WTC11 (cell line): Measurements from ENCODE around the gene ST13. TPM values are rescaled to one million over a fixed set of nuclear protein-coding genes. Genes with fewer than 3 reads are reported as not detected.
A peak's percentile ranks its signal among the peaks of the same experiment; 100 is the strongest.

Experiments used
- ATAC-seq: fragments of 200-7000 bp; cut with Tn5 transposase; 2 replicates; pipeline ENCODE4 v1.10.0; 2021; ENCODE audit warnings: mild to moderate bottlenecking, moderate library complexity
- CTCF ChIA-PET: fragments of 300-600 bp; sonication (Branson Sonifier 250); formaldehyde crosslinking; loops from one replicate; lab custom pipeline; 2021; ENCODE audit warnings: antibody characterized with exemption; lab: Charles Lee
- POLR2A ChIA-PET: fragments of 350-600 bp; sonication (Branson Sonifier 250); formaldehyde crosslinking; loops from one replicate; lab custom pipeline; 2021; ENCODE audit warnings: antibody characterized with exemption; lab: Charles Lee
- DNase-seq: peaks from one replicate; pipeline ENCODE4 v3.0.0; 2021; ENCODE audit warnings: low spot score
- H3K27ac Mint-ChIP-seq: 2 replicates; pipeline ENCODE4 v1.8.0; 2021; ENCODE audit warnings: mixed read lengths
- H3K27me3 Mint-ChIP-seq: 2 replicates; pipeline ENCODE4 v1.8.0; 2021; ENCODE audit warnings: low read depth, mild to moderate bottlenecking, moderate library complexity, mixed read lengths
- H3K36me3 Mint-ChIP-seq: 2 replicates; pipeline ENCODE4 v1.8.0; 2021; ENCODE audit warnings: mixed read lengths
- H3K4me1 Mint-ChIP-seq: 2 replicates; pipeline ENCODE4 v1.8.0; 2022; ENCODE audit warnings: mixed read lengths
- H3K4me3 Mint-ChIP-seq: 2 replicates; pipeline ENCODE4 v1.8.0; 2021; ENCODE audit warnings: mild to moderate bottlenecking, moderate library complexity, mixed read lengths
- H3K9me3 Mint-ChIP-seq: 2 replicates; pipeline ENCODE4 v1.8.0; 2021; ENCODE audit warnings: mixed read lengths
- ATF1 ChIP-seq: sonication (generic); formaldehyde crosslinking; IDR thresholded peaks from 2 replicates; pipeline ENCODE4 v1.8.1; 2023; ENCODE audit warnings: mild to moderate bottlenecking, moderate library complexity, missing genetic modification reagents
- CREB1 ChIP-seq: sonication (generic); formaldehyde crosslinking; IDR thresholded peaks from 2 replicates; pipeline ENCODE4 v1.8.0; 2023; ENCODE audit warnings: mild to moderate bottlenecking, missing genetic modification reagents
- E2F1 ChIP-seq: sonication (generic); formaldehyde crosslinking; IDR thresholded peaks from 2 replicates; pipeline ENCODE4 v1.8.0; 2022; ENCODE audit warnings: mild to moderate bottlenecking, missing genetic modification reagents
- FOXP1 ChIP-seq: sonication (generic); formaldehyde crosslinking; IDR thresholded peaks from 2 replicates; pipeline ENCODE4 v1.8.0; 2022; ENCODE audit warnings: missing genetic modification reagents, mild to moderate bottlenecking, moderate library complexity, borderline replicate concordance
- GRHL2 ChIP-seq: fragments of 250-450 bp; sonication (Bioruptor Pico); IDR thresholded peaks from 2 replicates; pipeline ENCODE4 v1.8.0; 2022; ENCODE audit warnings: mild to moderate bottlenecking, moderate library complexity; ENCODE audit not compliant: insufficient replicate concordance, severe bottlenecking
- IRF2 ChIP-seq: sonication (generic); formaldehyde crosslinking; IDR thresholded peaks from 2 replicates; pipeline ENCODE4 v1.8.0; 2022; ENCODE audit warnings: low read depth, missing genetic modification reagents, borderline replicate concordance
- JUN ChIP-seq: sonication (generic); formaldehyde crosslinking; IDR thresholded peaks from 2 replicates; pipeline ENCODE4 v1.8.0; 2023; ENCODE audit warnings: mild to moderate bottlenecking, missing genetic modification reagents
- KAT7 ChIP-seq: sonication (generic); formaldehyde crosslinking; IDR thresholded peaks from 2 replicates; pipeline ENCODE4 v1.8.1; 2023; ENCODE audit warnings: missing genetic modification reagents, mild to moderate bottlenecking, borderline replicate concordance
- PREB ChIP-seq: sonication (generic); formaldehyde crosslinking; IDR thresholded peaks from 2 replicates; pipeline ENCODE4 v1.8.1; 2022; ENCODE audit warnings: mild to moderate bottlenecking, missing genetic modification reagents, moderate library complexity, borderline replicate concordance
- RELA ChIP-seq: sonication (generic); formaldehyde crosslinking; IDR thresholded peaks from 2 replicates; pipeline ENCODE4 v1.8.1; 2022; ENCODE audit warnings: missing genetic modification reagents, mild to moderate bottlenecking, borderline replicate concordance
- RORB ChIP-seq: fragments of 250-450 bp; sonication (Bioruptor Pico); IDR thresholded peaks from 2 replicates; pipeline ENCODE4 v1.9.0; 2021; ENCODE audit warnings: mild to moderate bottlenecking
- SMAD4 ChIP-seq: sonication (generic); formaldehyde crosslinking; IDR thresholded peaks from 2 replicates; pipeline ENCODE4 v1.8.0; 2022; ENCODE audit warnings: mild to moderate bottlenecking, missing genetic modification reagents
- SOX15 ChIP-seq: fragments of 250-450 bp; sonication (Bioruptor Pico); IDR thresholded peaks from 2 replicates; pipeline ENCODE4 v1.9.0; 2021; ENCODE audit warnings: mild to moderate bottlenecking
- TP53 ChIP-seq: sonication (generic); formaldehyde crosslinking; IDR thresholded peaks from 2 replicates; pipeline ENCODE4 v1.8.1; 2023; ENCODE audit warnings: mild to moderate bottlenecking, missing genetic modification reagents
- USF2 ChIP-seq: sonication (generic); formaldehyde crosslinking; IDR thresholded peaks from 2 replicates; pipeline ENCODE4 v1.8.1; 2023; ENCODE audit warnings: mild to moderate bottlenecking, missing genetic modification reagents, moderate library complexity
- ZNF121 ChIP-seq: sonication (generic); formaldehyde crosslinking; IDR thresholded peaks from 2 replicates; pipeline ENCODE4 v1.8.0; 2023; ENCODE audit warnings: missing genetic modification reagents
- ZNF138 ChIP-seq: sonication (generic); formaldehyde crosslinking; conservative IDR thresholded peaks from 2 replicates; pipeline ENCODE4 v1.8.1; 2022; ENCODE audit warnings: mild to moderate bottlenecking, moderate library complexity, missing genetic modification reagents
- ZNF219 ChIP-seq: sonication (generic); formaldehyde crosslinking; IDR thresholded peaks from 2 replicates; pipeline ENCODE4 v1.8.0; 2023; ENCODE audit warnings: missing genetic modification reagents, mild to moderate bottlenecking, borderline replicate concordance
- ZNF263 ChIP-seq: sonication (generic); formaldehyde crosslinking; IDR thresholded peaks from 2 replicates; pipeline ENCODE4 v1.8.1; 2022; ENCODE audit warnings: low read depth, mild to moderate bottlenecking, moderate library complexity, missing genetic modification reagents
- ZNF423 ChIP-seq: fragments of 250-450 bp; sonication (Bioruptor Pico); IDR thresholded peaks from 2 replicates; pipeline ENCODE4 v2.1.2; 2022; ENCODE audit warnings: mild to moderate bottlenecking, moderate library complexity
- ZNF671 ChIP-seq: fragments of 250-450 bp; sonication (Bioruptor Pico); IDR thresholded peaks from 2 replicates; pipeline ENCODE4 v1.8.0; 2021; ENCODE audit warnings: mild to moderate bottlenecking
- ZSCAN18 ChIP-seq: fragments of 250-450 bp; sonication (Bioruptor Pico); IDR thresholded peaks from 2 replicates; pipeline ENCODE4 v2.1.2; 2022; ENCODE audit warnings: mild to moderate bottlenecking, moderate library complexity
- total RNA-seq: library from RNA; stranded (reverse); gene quantifications from 3 replicates; pipeline ENCODE4 v1.2.3, GENCODE V29; 2021
- TF ChIP-seq, protein P1 (sequence below): fragments of 250-450 bp; sonication (Bioruptor Pico); IDR thresholded peaks from 2 replicates; pipeline ENCODE4 v1.8.0; 2021; ENCODE audit warnings: mild to moderate bottlenecking

Gene ST13
- total RNA-seq, 1 experiment from 2014 or later, result 289 TPM

DNA sequence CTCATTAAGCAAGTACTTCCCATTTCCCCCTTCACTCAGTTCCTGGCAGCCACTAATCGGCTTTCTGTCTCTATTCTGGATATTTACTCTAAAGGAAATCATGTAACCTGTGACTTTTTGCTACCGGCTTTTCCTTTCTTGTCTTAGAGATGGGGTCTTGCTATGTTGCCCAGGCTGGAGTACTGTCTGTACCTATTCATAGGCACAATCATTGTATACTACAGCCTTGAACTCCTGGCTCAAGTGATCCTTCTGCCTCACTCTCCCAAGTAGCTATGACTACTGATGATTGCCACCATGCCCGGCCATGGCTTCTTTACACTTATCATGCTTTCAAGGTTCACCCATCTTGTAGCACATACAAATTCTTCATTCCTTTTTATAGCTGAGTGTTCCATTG, 49.7 kb downstream of the ST13 start:
- TF ChIP-seq ZNF121 (CRISPR knock-in tag) (peak; percentile 56; the same call in 1 of the 2 replicates), ZNF138 (no peak)
- ChIA-PET POLR2A (no interaction called here), CTCF (no interaction called here)
- Mint-ChIP-seq H3K9me3 (no peaks in the 10 kb centered on the region), H3K27ac (no peak overlapping the region), H3K4me1 (0 out of 2 replicates have a peak, but pooled peaks cover 4% of the 10 kb centered on the region), H3K4me3 (no peak overlapping the region), H3K36me3 (no peaks in the 10 kb centered on the region), H3K27me3 (no peaks in the 10 kb centered on the region)
- no peak for DNase-seq
- no peak for ATAC-seq

DNA sequence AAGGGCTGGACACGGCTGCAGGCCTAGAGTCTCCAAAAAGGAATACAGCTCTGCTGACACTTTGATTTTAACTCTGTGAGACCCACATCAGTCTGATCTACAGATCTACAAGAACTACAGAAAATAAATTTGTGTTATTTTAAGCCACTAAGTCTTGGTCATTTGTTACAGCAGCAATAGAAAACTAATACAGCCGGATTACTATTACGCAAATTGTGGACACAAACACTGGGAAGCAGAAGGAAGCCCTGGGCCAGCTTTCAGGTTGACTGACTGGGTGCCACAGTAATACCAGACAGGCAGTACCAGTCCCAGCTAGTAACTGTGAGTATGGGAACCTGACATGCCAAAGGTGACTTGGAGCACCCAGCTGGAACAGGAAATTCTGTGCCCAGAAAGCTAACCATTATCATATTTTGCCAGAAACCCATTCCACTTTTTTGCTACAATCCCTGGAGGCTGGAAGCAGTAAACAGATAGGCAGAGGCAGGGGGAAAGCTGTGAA, 50.7 kb downstream of the ST13 start:
- POLR2A ChIA-PET, result interaction anchor here (0.5 kb wide), 1 partner anchor 715 kb away, joined by 3 read pairs; no protein-coding TSS in a partner anchor
- no peaks in the 10 kb centered on the region for H3K27me3 Mint-ChIP-seq
- no peaks in the 10 kb centered on the region for H3K9me3 Mint-ChIP-seq
- H3K27ac Mint-ChIP-seq, result peak overlapping the region; percentile 78; the same call in 1 of the 2 replicates
- H3K4me3 Mint-ChIP-seq, result no peak overlapping the region
- CTCF ChIA-PET, result interaction anchor here (0.6 to 1.3 kb wide), 3 partner anchors 93 to 159 kb away, joined by 3 to 5 read pairs (median 3); no protein-coding TSS in a partner anchor
- no peak for TF ChIP-seq USF2 (CRISPR knock-in tag)
- no peak for TF ChIP-seq RORB (CRISPR knock-in tag)
- no peak for TF ChIP-seq IRF2 (CRISPR knock-in tag)
- TF ChIP-seq SOX15 (CRISPR knock-in tag), result no peak
- no peak for TF ChIP-seq ATF1
- no peak for TF ChIP-seq ZNF423
- no peaks in the 10 kb centered on the region for H3K36me3 Mint-ChIP-seq
- 0 out of 2 replicates have a peak, but pooled peaks cover 4% of the 10 kb centered on the region for H3K4me1 Mint-ChIP-seq
- ATAC-seq, result no peak
- DNase-seq, result no peak

DNA sequence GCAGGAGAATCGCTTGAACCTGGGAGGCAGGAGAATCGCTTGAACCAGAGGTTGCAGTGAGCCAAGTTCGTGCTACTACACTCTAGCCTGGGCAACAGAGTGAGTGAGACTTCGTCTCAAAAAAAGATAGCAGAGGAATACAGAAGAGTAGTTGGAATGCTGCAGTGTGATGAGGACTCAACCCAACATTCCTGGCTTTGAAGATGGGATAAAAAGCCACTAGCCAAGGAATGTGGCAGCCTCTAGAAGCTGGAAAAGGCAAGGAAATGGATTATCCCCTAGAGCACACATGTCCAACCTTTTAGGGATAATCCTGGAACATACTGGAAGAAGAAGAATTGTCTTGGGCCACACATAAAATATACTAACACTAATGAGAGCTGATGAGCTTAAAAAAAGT, 51.2 kb downstream of the ST13 start:
- no peak for DNase-seq
- ChIA-PET POLR2A (interaction anchor here (0.5 kb wide), 1 partner anchor 716 kb away, joined by 3 read pairs; no protein-coding TSS in a partner anchor), CTCF (interaction anchor here (1.2 to 1.3 kb wide), 2 partner anchors 94 to 123 kb away, joined by 3 to 5 read pairs; no protein-coding TSS in a partner anchor)
- no peaks in the 10 kb centered on the region for H3K27me3 Mint-ChIP-seq
- no peaks in the 10 kb centered on the region for H3K36me3 Mint-ChIP-seq
- no peak overlapping the region for H3K4me3 Mint-ChIP-seq
- 0 out of 2 replicates have a peak, but pooled peaks cover 4% of the 10 kb centered on the region for H3K4me1 Mint-ChIP-seq
- H3K9me3 Mint-ChIP-seq, result no peaks in the 10 kb centered on the region
- peak overlapping the region; percentile 78 for H3K27ac Mint-ChIP-seq
- no peak for ATAC-seq
- no peak for TF ChIP-seq GRHL2 (CRISPR knock-in tag)
- TF ChIP-seq KAT7 (CRISPR knock-in tag), result no peak
- no peak for TF ChIP-seq TP53 (CRISPR knock-in tag)
- TF ChIP-seq JUN (CRISPR knock-in tag), result no peak
- no peak for TF ChIP-seq ZNF263
- no peak for TF ChIP-seq ZNF423
- no peak for TF ChIP-seq CREB1 (CRISPR knock-in tag)
- no peak for TF ChIP-seq ATF1
- TF ChIP-seq RELA, result no peak
- TF ChIP-seq, protein P1, sequence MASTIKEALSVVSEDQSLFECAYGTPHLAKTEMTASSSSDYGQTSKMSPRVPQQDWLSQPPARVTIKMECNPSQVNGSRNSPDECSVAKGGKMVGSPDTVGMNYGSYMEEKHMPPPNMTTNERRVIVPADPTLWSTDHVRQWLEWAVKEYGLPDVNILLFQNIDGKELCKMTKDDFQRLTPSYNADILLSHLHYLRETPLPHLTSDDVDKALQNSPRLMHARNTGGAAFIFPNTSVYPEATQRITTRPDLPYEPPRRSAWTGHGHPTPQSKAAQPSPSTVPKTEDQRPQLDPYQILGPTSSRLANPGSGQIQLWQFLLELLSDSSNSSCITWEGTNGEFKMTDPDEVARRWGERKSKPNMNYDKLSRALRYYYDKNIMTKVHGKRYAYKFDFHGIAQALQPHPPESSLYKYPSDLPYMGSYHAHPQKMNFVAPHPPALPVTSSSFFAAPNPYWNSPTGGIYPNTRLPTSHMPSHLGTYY (CRISPR knock-in tag), result no peak
- TF ChIP-seq ZNF219, result no peak
- TF ChIP-seq USF2 (CRISPR knock-in tag), result no peak
- no peak for TF ChIP-seq ZNF671 (CRISPR knock-in tag)
- no peak for TF ChIP-seq ZSCAN18 (CRISPR knock-in tag)
- no peak for TF ChIP-seq E2F1
- TF ChIP-seq SMAD4 (CRISPR knock-in tag), result no peak
- no peak for TF ChIP-seq PREB (CRISPR knock-in tag)
- TF ChIP-seq FOXP1, result no peak
